Loucy (cell line): ENCODE results near the gene AK2.

Experiments used
- CTCF ChIP-seq: fragments of 200-600 bp; sonication (generic); conservative IDR thresholded peaks from 2 replicates; pipeline ENCODE4 v1.5.1; 2014; ENCODE audit warnings: mild to moderate bottlenecking, antibody characterized with exemption, low read length
- EZH2phosphoT487 ChIP-seq: fragments of 200-600 bp; IDR thresholded peaks from 2 replicates; pipeline ENCODE4 v1.6.1; 2018; ENCODE audit warnings: antibody characterized with exemption, mild to moderate bottlenecking, moderate library complexity, borderline replicate concordance

GRCh38 chr1:33082575-33083108 is 46.0 kb upstream of the AK2 start:
- TF ChIP-seq CTCF (no peak), EZH2phosphoT487 (no peak)
